Activated CD8-positive, alpha-beta memory T cell treated with anti-CD3 and anti-CD28 coated beads for 4 hours (primary cell): ENCODE data around the gene ZNF776.
"Not testable (repeated sequence)": the region's sequence is repeated elsewhere in the genome, so short reads cannot be mapped to it uniquely, and the experiment has no call there.

Experiments used
- DNase-seq, 2 donors: peaks; one replicate each; pipeline ENCODE4 v3.0.0-alpha.2; 2020; ENCODE audit warnings: low read depth in 2 of 2

The ZNF776 gene

DNA sequence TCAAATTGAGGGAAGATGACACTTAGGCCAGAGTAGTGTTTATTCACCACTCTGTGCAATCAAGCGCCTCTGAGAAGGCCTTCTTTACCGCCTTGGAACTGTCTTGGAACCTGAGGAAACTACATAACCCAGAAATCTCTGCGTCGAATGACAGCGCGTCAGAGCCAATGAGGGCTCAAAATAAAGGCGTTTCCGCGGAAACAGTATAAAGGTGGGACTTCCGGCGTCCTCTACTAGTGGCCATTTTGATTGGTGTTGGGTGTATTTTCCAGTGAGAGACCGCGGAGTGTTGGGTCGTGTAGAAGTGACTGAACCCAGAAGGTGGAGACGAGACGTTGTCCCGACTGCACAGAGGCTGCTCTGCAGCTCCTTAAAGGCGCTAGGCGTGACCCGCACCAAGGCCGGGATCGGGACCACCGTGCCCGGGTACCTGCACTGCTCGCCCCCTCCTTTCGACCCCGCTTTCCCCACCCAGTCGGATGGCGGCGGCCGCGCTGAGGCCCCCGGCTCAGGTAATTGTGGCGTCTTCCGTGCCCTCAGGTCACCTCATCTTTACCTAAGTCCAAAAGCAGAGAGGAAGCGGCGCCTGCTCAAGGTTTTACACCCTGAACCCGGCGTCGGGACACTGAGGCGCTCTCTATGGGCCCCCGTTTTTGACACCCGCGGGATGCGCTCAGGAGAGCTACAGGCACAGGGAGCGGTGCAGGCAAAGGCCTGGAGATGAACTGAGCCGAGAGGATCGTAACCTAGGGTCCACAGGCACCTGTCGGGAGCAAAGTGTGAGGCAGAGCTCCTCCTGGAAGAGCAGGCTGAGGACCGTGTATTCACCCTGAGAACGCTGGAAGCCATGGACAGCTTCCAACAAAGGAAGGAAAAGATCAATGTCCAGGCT lies at the start of gene ZNF776:
Gene ZNF776, plus strand, starts transcription at position 236 of the 892 bp plus-strand sequence. Its CDS starts 244 bp downstream, at position 480.
- DNase-seq, result peak; percentile 65 to 73

- no peak for DNase-seq
Observed at GRCh38 chr19:57701625-57702024, 45.0 kb upstream of the ZNF776 start.

DNA sequence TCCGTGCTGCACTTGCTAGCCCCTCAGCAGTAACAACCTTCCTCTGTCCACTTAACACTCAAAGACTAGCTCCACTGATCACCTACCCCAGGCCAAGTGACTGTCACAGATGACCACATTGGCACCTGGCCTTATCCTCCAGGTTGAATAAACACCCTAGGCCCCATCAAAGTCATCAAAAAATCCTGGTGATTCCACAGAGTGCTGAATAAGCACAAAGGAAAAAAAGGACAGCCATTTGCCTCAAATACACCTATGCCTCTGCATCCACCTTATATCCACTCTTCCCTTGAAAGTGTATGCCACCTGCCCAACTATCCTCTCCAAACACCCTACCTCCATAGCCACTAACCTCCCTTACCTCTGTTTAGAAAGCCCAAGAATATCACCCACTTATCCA lies 40.3 kb upstream of the ZNF776 start:
- no peak for DNase-seq

- DNase-seq, result peak in 1 of 2 donors; percentile 32
Observed at GRCh38 chr19:57708641-57709361, 37.8 kb upstream of the ZNF776 start, which contains the start of gene ZNF154. TSS of gene ZNF154 (minus strand) at chr19:57709204. CDS start at chr19:57708971, 233 bp downstream.

DNA sequence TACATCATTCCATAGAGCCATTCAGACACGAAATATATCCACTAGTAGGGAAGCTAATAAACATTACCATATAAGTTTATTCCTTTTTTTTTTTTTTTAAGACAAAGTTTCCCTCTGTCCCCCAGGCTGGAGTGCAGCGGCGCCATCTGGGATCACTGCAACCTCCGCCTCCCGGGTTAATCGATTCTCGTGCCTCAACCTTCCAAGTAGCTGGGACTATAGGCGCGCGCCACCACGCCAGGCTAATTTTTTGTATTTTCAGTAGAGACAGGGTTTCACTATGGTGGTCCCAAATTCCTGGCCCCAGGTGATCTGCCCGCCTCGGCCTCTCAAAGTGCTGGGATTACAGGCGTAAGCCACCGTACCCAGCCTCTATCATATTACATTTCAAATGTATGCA lies 37.0 kb upstream of the ZNF776 start:
- DNase-seq, result no peak

DNA sequence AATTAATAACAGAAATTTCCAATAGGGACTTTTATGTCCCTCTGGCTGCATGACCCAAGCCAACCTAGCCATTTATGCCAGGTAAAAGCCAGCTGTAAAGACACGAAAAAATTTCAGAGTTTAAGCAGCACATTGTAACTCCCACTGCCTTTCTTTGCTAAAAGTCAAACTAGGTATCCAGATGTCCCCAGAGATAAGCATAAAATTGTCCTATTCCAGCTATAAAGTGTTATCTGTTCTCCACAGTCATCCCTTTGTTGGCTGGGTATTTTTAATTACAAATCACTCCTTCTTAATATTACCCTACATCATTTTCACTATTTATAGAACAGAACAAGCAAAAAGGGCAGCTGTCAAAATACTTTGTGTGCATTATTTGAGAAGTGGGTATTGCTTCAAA lies 34.4 kb upstream of the ZNF776 start:
- no peak for DNase-seq

DNA sequence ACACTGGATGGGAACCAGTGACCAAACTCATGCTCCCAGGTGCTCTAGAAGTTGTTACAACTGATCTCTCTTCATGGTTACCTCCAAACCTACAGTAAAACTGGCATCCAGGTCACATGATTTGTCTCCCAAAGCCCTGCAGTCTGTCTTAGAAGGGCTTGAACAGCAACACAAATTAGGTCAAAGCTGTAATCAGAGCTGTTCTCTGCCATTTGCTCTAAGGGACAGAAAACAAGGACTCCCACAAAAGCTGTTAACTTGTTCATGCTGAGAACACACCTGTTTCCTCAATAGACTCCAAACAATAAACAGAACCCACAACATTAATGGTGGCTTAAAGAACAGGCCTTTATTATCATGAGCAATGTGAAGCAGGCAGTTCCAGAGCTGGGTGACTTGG lies 27.2 kb upstream of the ZNF776 start:
- no peak for DNase-seq

GRCh38 chr19:57719901-57720519 lies 26.6 kb upstream of the ZNF776 start:
- DNase-seq, result no peak

DNA sequence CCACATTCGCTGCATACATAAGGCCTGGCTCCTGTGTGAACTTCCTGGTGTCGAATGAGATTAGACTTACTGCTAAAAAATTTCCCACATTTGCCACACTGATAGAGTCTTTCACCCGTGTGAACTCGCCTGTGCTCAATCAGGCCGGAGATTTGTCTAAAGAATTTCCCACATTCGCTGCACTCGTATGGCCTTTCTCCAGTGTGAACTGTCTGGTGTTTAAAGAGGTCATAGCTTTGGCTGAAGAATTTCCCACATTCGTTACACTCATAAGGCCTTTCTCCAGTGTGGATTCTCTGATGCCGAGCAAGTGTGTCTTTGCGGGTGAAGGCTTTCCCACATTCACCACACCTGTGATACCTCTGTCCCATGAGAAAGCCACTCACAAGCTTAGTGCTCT lies 25.7 kb upstream of the ZNF776 start:
- no peak for DNase-seq

DNA sequence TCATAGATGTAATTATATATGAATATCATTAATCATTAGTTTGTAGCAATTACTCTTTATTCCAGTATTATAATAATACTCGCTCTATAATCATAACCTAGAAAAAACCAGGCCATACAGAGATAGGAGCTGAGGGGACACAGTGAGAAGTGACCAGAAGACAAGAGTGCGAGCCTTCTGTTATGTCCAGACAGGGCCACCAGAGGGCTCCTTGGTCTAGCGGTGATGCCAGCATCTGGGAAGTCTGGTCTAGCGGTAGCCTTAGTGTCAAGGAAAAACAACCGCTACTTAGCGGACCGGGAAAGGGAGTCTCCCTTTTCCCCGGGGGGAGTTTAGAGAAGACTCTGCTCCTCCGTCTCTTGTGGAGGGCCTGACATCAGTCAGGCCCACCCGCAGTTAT lies 8.3 kb upstream of the ZNF776 start:
- DNase-seq, result not testable (repeated sequence)

- DNase-seq, result not testable (repeated sequence)
Observed at GRCh38 chr19:57738770-57739169, 7.8 kb upstream of the ZNF776 start.

GRCh38 chr19:57747472-57747807 lies 825 bp downstream of the ZNF776 start:
- no peak for DNase-seq

DNA sequence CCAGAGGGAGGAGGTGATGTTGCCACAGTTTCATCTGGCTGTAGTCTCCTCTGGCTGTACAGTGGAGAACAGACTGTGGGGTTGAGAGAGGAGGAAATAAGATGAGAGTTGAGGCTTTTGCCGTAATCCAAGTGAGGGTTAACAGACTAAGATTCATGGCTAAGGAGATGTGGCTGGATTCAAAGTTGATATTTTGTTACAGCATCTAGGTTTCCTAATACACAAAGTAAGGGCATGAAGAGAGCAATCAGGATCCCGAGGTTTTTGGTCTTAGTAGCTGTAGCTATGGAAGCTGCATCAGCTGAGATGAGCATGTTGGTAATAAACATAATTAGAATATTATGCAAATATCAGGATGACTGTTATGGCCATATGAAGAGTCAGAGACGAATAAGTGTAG lies 1.4 kb downstream of the ZNF776 start:
- DNase-seq, result no peak

DNA sequence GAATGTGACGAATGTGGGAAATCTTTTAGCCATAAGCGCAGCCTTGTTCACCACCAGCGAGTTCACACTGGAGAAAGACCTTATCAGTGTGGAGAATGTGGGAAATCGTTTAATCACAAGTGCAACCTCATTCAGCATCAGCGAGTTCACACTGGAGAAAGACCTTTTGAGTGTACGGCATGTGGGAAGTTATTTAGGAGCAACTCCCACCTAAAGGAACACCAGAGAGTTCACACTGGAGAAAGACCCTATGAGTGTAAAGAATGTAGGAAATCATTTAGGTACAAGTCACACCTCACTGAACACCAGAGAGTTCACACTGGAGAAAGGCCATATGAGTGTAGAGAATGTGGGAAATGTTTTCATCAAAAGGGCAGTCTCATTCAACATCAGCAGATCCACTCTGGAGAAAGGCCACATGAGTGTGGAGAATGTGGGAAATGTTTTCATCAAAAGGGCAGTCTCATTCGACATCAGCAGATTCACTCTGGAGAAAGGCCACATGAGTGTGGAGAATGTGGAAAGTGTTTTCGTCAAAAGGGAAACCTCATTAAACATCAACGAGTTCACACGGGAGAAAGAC lies 7.6 kb downstream of the ZNF776 start:
- no peak for DNase-seq

DNA sequence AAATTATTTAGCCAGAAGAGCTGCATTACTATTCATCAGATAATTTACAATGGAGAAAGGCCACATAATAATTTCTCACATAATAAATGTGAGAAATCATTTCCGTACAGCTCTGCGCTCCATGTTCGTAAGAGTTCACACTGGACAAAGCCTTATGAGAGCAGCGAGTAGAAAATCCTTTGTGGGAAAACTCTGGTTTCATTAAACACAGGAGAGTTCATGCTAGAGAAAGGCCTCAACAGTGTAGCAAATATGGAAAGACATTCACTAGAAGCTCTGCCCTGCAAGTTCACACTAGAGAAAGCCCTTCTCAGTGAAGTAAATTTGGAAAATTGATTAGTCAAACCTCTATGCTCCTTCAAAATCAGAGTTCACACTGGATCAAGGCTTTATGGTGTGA lies 8.4 kb downstream of the ZNF776 start:
- DNase-seq, result no peak

DNA sequence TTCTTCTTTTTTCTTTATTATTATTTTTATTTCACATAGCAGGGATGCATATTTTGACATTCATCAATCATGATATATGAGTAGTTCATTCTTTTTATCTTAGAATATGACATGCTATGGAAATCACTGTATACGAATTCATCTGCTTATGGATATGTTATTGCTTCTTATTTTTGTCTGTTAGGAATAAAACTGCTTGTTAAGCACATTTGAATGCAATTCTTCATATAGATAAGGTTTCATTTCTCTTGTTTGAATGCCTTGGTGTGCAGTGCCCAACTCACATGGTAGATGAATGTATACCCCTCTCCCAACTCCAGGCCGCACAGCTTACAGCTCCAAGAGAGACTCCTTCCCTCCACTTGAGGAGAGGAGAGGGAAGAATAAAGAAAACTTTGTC lies 11.3 kb downstream of the ZNF776 start:
- DNase-seq, result no peak

DNA sequence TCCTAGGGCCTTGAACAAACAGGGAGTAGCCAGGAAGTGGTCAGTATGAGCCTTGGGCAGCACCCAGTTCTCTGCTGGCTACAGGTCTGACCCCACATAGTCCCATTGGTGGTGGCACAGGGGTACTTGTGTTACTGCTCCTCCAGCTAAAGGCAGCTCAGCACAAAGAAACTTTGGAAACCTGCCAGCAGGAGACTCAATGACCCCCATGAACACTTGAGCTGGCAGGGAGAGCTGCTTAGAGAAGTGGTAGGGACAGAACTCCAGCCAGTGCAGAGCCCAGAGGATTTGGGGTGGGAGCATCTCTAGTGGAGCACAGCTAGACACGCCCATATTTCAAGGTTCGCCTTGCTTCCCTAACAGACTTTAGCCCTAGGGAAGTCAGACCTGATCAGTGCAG lies 12.5 kb downstream of the ZNF776 start:
- no peak for DNase-seq

- DNase-seq, result peak; percentile 69 to 78
Observed at GRCh38 chr19:57769345-57770131, 22.9 kb downstream of the ZNF776 start, which contains the start of gene ZNF586. TSS of gene ZNF586 (plus strand) at chr19:57769676. CDS start at chr19:57769843, 167 bp downstream.

DNA sequence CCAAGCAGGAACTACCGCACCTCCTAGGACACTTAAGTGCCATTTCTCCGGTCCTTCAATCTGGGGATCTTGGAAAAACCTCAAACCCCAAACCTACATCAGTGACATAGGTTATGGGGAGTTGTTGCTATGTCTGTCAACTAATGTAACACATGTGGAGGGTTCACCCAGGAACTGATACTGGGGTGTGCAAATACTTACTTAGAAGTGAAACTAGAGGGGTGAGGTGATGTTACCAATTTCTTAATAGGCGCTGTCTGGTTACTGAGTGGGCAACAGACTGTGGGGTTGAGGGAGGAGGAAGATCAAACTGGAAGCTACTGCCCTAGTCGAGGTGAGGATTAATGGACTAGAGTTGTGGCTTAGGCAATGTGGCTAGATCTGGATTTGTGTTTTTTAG lies 24.8 kb downstream of the ZNF776 start:
- DNase-seq, result no peak

GRCh38 chr19:57773488-57773887 lies 26.9 kb downstream of the ZNF776 start:
- no peak for DNase-seq

- DNase-seq, result no peak
Observed at GRCh38 chr19:57776764-57777296, 30.2 kb downstream of the ZNF776 start.
